AG04449 (cell line): ENCODE data around the gene CSNK1G2.

Experiments
- CTCF ChIA-PET: fragments of 350-600 bp; formaldehyde crosslinking; extraction: SDS; loops from one replicate; lab custom pipeline; 2021; ENCODE audit warnings: antibody characterized with exemption; lab: Yijun Ruan, JAX
- POLR2A ChIA-PET: fragments of 400-600, 350-600 bp; formaldehyde crosslinking; extraction: SDS; loops from one replicate; lab custom pipeline; 2020; ENCODE audit warnings: antibody characterized with exemption, inconsistent platforms; lab: Yijun Ruan, JAX
- DNase-seq: peaks from one replicate; pipeline ENCODE4 v3.0.0-alpha.2; 2010; ENCODE audit warnings: low read depth, low spot score
- H3K4me3 ChIP-seq: 2 replicates; pipeline ENCODE4 v1.5.1; 2011; ENCODE audit warnings: low read depth, mild to moderate bottlenecking, control low read depth, low read length
- CTCF ChIP-seq: IDR thresholded peaks from one replicate; pipeline ENCODE4 v1.5.1; 2011; ENCODE audit warnings: mild to moderate bottlenecking, moderate library complexity, low read length, control low read depth, inconsistent platforms; ENCODE audit not compliant: insufficient read depth; ENCODE audit errors: missing control alignments

CSNK1G2 gene

GRCh38 chr19:1936916-1937610, 3.9 kb upstream of the CSNK1G2 start:
- no peak overlapping the region for H3K4me3 ChIP-seq
- TF ChIP-seq CTCF: no peak
- DNase-seq: no peak
- POLR2A ChIA-PET: no interaction called here
- CTCF ChIA-PET: interaction anchor here (0.7 to 1.3 kb wide), 4 partner anchors 8 to 196 kb away, joined by 3 to 4 read pairs (median 3); no protein-coding TSS in a partner anchor

- DNase-seq: no peak
- no peak overlapping the region for H3K4me3 ChIP-seq
- no peak for TF ChIP-seq CTCF
- ChIA-PET POLR2A (no interaction called here), CTCF (interaction anchor here (1.7 kb wide), 1 partner anchor 10 kb away, joined by 5 read pairs; no protein-coding TSS in a partner anchor)
These were observed 2.9 kb upstream of the CSNK1G2 start for GRCh38 chr19:1938071-1938470.

- peak overlapping the region; percentile 84 for H3K4me3 ChIP-seq
- POLR2A ChIA-PET: no interaction called here
- TF ChIP-seq CTCF: no peak
- CTCF ChIA-PET: interaction anchor here (1.2 to 2.2 kb wide), 2 partner anchors 12 to 14 kb away, joined by 5 to 10 read pairs; no protein-coding TSS in a partner anchor
- DNase-seq: no peak
These were observed 1.3 kb downstream of the CSNK1G2 start for GRCh38 chr19:1942078-1942933.

GRCh38 chr19:1942934-1943555, 2.1 kb downstream of the CSNK1G2 start:
- CTCF ChIA-PET: interaction anchor here (1.6 to 2.2 kb wide), 2 partner anchors 13 to 15 kb away, joined by 7 to 10 read pairs; no protein-coding TSS in a partner anchor
- no peak for TF ChIP-seq CTCF
- H3K4me3 ChIP-seq: peak overlapping the region; percentile 84
- POLR2A ChIA-PET: no interaction called here
- DNase-seq: no peak

- no peak for TF ChIP-seq CTCF
- no peak overlapping the region for H3K4me3 ChIP-seq
- CTCF ChIA-PET: interaction anchor here (1.6 to 2.2 kb wide), 2 partner anchors 14 to 16 kb away, joined by 7 to 10 read pairs; no protein-coding TSS in a partner anchor
- POLR2A ChIA-PET: no interaction called here
- DNase-seq: no peak
These were observed 2.7 kb downstream of the CSNK1G2 start for GRCh38 chr19:1943661-1944087.
